ENCODE measurements around the gene DAAM2. TPM values are rescaled to one million over a fixed set of nuclear protein-coding genes. Genes with fewer than 3 reads are reported as not detected.

Gene DAAM2
- polyA plus RNA-seq, result not detected

- Mint-ChIP-seq H3K27me3 (ENCODE audit: low read depth in 3 of 3) (peaks cover 2 to 17% (median 16%) of the 10 kb centered on the region in 3 donors), H3K9me3 (peaks cover 0 to 2% (median 0%) of the 10 kb centered on the region in 6 donors), H3K27ac (no peak within 1 kb of the TSS), H3K36me3 (no peaks in the 10 kb centered on the region), H3K4me1 (no peaks in the 10 kb centered on the region), H3K4me3 (no peak within 1 kb of the TSS)
- DNase-seq, result no peak
Measured at GRCh38 chr6:39791850-39792539, at the start of gene DAAM2. DAAM2 (plus strand) TSS chr6:39792376; CDS start chr6:39856303, 63,927 bp downstream.

- Mint-ChIP-seq H3K27ac (no peak overlapping the region), H3K4me3 (no peak overlapping the region), H3K4me1 (no peaks in the 10 kb centered on the region), H3K27me3 (ENCODE audit: low read depth in 3 of 3) (peaks cover 2 to 16% (median 3%) of the 10 kb centered on the region in 3 donors), H3K9me3 (no peaks in the 10 kb centered on the region), H3K36me3 (no peaks in the 10 kb centered on the region)
- no peak for DNase-seq
Measured at GRCh38 chr6:39746795-39747194, 45.4 kb upstream of the DAAM2 start.

- Mint-ChIP-seq H3K4me1 (peaks cover 0 to 4% of the 10 kb centered on the region in 2 donors), H3K36me3 (no peaks in the 10 kb centered on the region), H3K27ac (no peak overlapping the region), H3K4me3 (no peak overlapping the region), H3K9me3 (no peaks in the 10 kb centered on the region), H3K27me3 (ENCODE audit: low read depth in 3 of 3) (peaks cover 0 to 12% (median 2%) of the 10 kb centered on the region in 3 donors)
- no peak for DNase-seq
Measured at GRCh38 chr6:39752835-39753724, 39.1 kb upstream of the DAAM2 start.

DNA sequence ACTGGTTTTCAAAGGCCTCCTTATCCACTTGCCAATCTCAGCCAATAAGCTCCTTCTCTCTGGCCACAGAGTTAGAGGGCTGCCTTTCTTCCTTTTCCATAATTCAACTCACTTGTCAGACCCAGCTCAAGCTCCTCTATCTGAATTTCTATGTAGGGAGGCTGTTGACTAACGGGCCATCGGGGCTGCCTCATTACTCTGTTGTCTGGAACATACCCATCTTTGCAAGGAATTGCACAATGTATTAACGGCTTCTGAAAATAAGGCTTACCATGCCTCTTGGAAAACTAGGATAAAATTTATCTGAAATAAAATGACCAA, 38.5 kb upstream of the DAAM2 start:
- H3K4me3 Mint-ChIP-seq, result no peak overlapping the region
- peaks cover 0 to 12% (median 2%) of the 10 kb centered on the region in 3 donors for H3K27me3 Mint-ChIP-seq (ENCODE audit: low read depth in 3 of 3)
- H3K27ac Mint-ChIP-seq, result no peak overlapping the region
- no peak for DNase-seq
- H3K36me3 Mint-ChIP-seq, result no peaks in the 10 kb centered on the region
- no peaks in the 10 kb centered on the region for H3K9me3 Mint-ChIP-seq
- peaks cover 0 to 4% of the 10 kb centered on the region in 2 donors for H3K4me1 Mint-ChIP-seq

GRCh38 chr6:39754514-39755115, 37.6 kb upstream of the DAAM2 start:
- Mint-ChIP-seq H3K9me3 (no peaks in the 10 kb centered on the region), H3K27ac (no peak overlapping the region), H3K4me1 (peaks cover 0 to 4% of the 10 kb centered on the region in 2 donors), H3K27me3 (ENCODE audit: low read depth in 3 of 3) (peaks cover 0 to 10% (median 2%) of the 10 kb centered on the region in 3 donors), H3K36me3 (no peaks in the 10 kb centered on the region), H3K4me3 (no peak overlapping the region)
- DNase-seq, result no peak

- H3K4me1 Mint-ChIP-seq, result peaks cover 0 to 4% of the 10 kb centered on the region in 2 donors
- H3K36me3 Mint-ChIP-seq, result no peaks in the 10 kb centered on the region
- no peaks in the 10 kb centered on the region for H3K9me3 Mint-ChIP-seq
- no peak for DNase-seq
- H3K27me3 Mint-ChIP-seq (ENCODE audit: low read depth in 3 of 3), result peaks cover 0 to 10% (median 2%) of the 10 kb centered on the region in 3 donors
- no peak overlapping the region for H3K4me3 Mint-ChIP-seq
- H3K27ac Mint-ChIP-seq, result no peak overlapping the region
Measured at GRCh38 chr6:39755231-39755630, 36.9 kb upstream of the DAAM2 start.

DNA sequence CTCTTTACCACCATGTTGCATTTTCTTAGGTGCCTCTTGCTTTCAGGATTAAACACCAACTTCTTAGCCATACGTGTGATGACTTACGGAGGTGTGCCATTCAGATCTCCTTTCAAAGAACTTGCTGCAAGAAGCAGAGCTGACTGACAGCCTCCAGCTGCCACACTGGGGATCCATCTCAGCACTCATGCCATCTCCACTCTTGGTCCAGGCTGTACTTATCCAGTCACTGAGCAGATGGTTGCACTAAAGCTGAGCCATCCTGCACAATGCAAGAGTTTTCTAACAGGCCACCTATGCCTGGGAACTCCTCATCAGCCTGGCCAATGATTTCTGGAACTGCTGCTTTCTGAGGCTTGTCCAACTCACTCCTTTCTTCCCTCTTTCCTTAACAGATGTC, 35.6 kb upstream of the DAAM2 start:
- Mint-ChIP-seq H3K4me3 (no peak overlapping the region), H3K9me3 (no peaks in the 10 kb centered on the region), H3K36me3 (no peaks in the 10 kb centered on the region), H3K27ac (no peak overlapping the region), H3K27me3 (ENCODE audit: low read depth in 3 of 3) (peaks cover 0 to 11% (median 5%) of the 10 kb centered on the region in 3 donors), H3K4me1 (peaks cover 0 to 4% of the 10 kb centered on the region in 2 donors)
- DNase-seq, result no peak

- Mint-ChIP-seq H3K36me3 (no peaks in the 10 kb centered on the region), H3K27ac (no peak overlapping the region), H3K27me3 (ENCODE audit: low read depth in 3 of 3) (peaks cover 0 to 16% (median 5%) of the 10 kb centered on the region in 3 donors), H3K4me3 (no peak overlapping the region), H3K4me1 (no peaks in the 10 kb centered on the region), H3K9me3 (no peaks in the 10 kb centered on the region)
- DNase-seq, result no peak
Measured at GRCh38 chr6:39758905-39759605, 33.1 kb upstream of the DAAM2 start.

DNA sequence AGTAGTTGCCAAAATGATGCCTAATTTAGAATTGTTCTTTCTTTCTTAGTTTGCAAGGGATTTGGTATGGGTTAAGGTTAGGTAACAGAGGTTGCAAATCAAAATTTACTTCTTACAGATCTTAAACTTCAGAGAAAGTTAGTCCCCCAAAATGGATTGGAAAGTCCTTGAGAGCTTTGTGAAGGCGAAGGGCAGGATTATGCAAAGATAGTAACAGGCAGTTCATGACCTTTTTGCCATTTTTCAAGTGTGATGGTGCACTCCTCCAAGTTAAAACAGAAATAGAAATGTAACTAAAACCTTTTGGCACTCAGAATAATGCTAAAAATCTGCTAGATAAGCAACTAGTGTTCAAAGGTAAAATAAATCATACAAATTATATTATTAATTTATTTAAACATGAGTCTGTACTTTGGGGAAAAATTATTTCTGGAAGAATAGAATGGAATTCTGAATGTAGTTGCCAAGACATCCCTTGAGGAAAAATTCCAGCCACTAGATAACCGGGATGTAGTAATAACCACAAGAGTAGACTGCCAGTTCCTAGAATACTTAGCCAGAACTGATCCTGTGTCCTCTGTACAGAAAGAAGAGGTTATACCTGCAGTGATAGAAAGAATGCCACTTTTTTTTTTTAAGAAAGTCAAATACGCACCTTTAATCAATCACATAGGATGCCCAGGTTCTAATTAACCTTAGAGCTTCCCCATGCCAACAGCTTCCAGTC, 31.8 kb upstream of the DAAM2 start:
- H3K4me1 Mint-ChIP-seq, result no peaks in the 10 kb centered on the region
- H3K27ac Mint-ChIP-seq, result no peak overlapping the region
- no peaks in the 10 kb centered on the region for H3K9me3 Mint-ChIP-seq
- no peaks in the 10 kb centered on the region for H3K36me3 Mint-ChIP-seq
- no peak for DNase-seq
- H3K4me3 Mint-ChIP-seq, result no peak overlapping the region
- H3K27me3 Mint-ChIP-seq (ENCODE audit: low read depth in 3 of 3), result peaks cover 0 to 14% (median 5%) of the 10 kb centered on the region in 3 donors

DNA sequence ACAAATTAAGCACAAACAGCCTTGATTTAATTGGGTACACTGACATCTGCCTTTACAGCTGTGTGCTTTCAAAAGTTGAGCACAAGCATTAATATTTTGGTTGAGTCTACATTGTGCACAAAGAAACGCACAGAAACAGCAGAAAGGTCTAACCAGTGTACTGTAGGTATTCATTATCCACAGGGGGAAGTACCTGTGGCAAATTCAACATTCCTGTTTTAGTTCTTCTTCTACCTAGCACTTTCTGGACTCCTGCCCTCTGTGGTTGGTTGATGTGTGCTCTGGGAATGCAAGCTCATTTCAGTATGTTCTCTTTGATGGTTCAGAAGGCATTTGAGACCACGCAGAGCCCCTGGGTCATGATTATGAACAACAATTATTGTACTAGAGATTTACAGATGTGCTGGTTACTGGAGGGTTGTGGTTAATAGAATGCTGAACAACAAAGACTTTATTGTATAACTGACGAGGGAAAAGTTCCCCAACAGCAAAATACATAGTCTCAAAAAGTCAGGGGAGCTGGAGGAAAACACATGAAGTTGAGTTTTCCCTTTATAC, 26.6 kb upstream of the DAAM2 start:
- no peaks in the 10 kb centered on the region for H3K4me1 Mint-ChIP-seq
- no peak for DNase-seq

GRCh38 chr6:39769012-39769411, 23.2 kb upstream of the DAAM2 start:
- no peak for DNase-seq
- Mint-ChIP-seq H3K9me3 (peaks cover 0 to 5% (median 0%) of the 10 kb centered on the region in 6 donors), H3K4me1 (no peaks in the 10 kb centered on the region), H3K36me3 (no peaks in the 10 kb centered on the region), H3K4me3 (no peak overlapping the region), H3K27ac (no peak overlapping the region), H3K27me3 (ENCODE audit: low read depth in 3 of 3) (peaks cover 5 to 11% (median 8%) of the 10 kb centered on the region in 3 donors)

More for the DNA sequence above, 26.6 kb upstream of the DAAM2 start:
- H3K36me3 Mint-ChIP-seq, result no peaks in the 10 kb centered on the region
- H3K27ac Mint-ChIP-seq, result no peak overlapping the region
- H3K9me3 Mint-ChIP-seq, result no peaks in the 10 kb centered on the region
- H3K4me3 Mint-ChIP-seq, result no peak overlapping the region
- peaks cover 7 to 17% (median 7%) of the 10 kb centered on the region in 3 donors for H3K27me3 Mint-ChIP-seq (ENCODE audit: low read depth in 3 of 3)

DNA sequence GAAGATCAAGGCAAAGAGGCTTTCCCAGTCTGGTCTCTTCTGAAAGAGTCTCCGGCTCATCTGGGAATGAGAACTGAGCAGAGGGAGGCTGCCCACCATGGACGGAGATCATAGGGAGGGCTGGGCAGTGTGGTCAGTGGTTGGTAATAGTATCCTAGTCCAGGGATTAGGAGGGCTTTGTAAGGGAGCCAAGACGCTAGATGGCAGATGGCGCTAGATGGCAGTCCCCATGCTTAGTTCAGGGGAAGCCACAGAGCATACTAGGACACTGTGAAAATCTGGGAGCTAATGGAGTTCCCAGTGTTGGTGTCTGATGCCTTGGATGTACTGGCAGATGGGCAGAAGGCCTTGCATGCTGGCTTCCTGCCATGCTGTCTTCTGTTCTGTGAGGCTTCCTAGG, 21.7 kb upstream of the DAAM2 start:
- no peaks in the 10 kb centered on the region for H3K36me3 Mint-ChIP-seq
- DNase-seq, result no peak
- no peak overlapping the region for H3K4me3 Mint-ChIP-seq
- no peaks in the 10 kb centered on the region for H3K4me1 Mint-ChIP-seq
- peaks cover 5 to 11% (median 6%) of the 10 kb centered on the region in 3 donors for H3K27me3 Mint-ChIP-seq (ENCODE audit: low read depth in 3 of 3)
- peaks cover 0 to 5% (median 0%) of the 10 kb centered on the region in 6 donors for H3K9me3 Mint-ChIP-seq
- no peak overlapping the region for H3K27ac Mint-ChIP-seq

Data from immature natural killer cell (primary cell).